DND-41 (cell line): ENCODE measurements around the gene IFNL2.
"Not testable (repeated sequence)": the region's sequence is repeated elsewhere in the genome, so short reads cannot be mapped to it uniquely, and the experiment has no call there.

Experiments used
- ATAC-seq: fragments of 200-7000 bp; cut with Tn5 transposase; 3 replicates; pipeline ENCODE4 v1.9.1; 2021; ENCODE audit warnings: low read depth; ENCODE audit not compliant: insufficient read depth
- DNase-seq: peaks from one replicate; pipeline ENCODE4 v3.0.0-alpha.2; 2020
- H2AFZ ChIP-seq: 2 replicates; pipeline ENCODE4 v1.6.0; 2012; ENCODE audit warnings: low read depth, low read length
- H3K27ac ChIP-seq: 2 replicates; pipeline ENCODE4 v1.5.1; 2012; ENCODE audit warnings: low read length, inconsistent platforms
- H3K27me3 ChIP-seq: fragments of 200-600 bp; sonication (generic); 2 replicates; pipeline ENCODE4 v1.6.0; 2012; ENCODE audit warnings: low read length, mild to moderate bottlenecking, inconsistent platforms; ENCODE audit not compliant: insufficient read depth, poor library complexity
- H3K36me3 ChIP-seq: 2 replicates; pipeline ENCODE4 v1.5.1; 2012; ENCODE audit warnings: low read length, inconsistent platforms; ENCODE audit not compliant: insufficient read depth
- H3K4me1 ChIP-seq: 2 replicates; pipeline ENCODE4 v1.5.1; 2012; ENCODE audit warnings: mild to moderate bottlenecking, low read length; ENCODE audit not compliant: insufficient read depth
- H3K4me2 ChIP-seq: 2 replicates; pipeline ENCODE4 v1.6.0; 2012; ENCODE audit warnings: mild to moderate bottlenecking, moderate library complexity, low read length, inconsistent platforms; ENCODE audit not compliant: insufficient read depth
- H3K4me3 ChIP-seq, 2 experiments: fragments of 200-600 bp in 1 of 2; shearing (Covaris generic) in 1 of 2; 2 replicates each; pipeline ENCODE4 v1.5.1; 2012 to 2016; ENCODE audit warnings: inconsistent platforms in 2 of 2, low read length in 2 of 2, mild to moderate bottlenecking in 2 of 2, low read depth in 1 of 2, moderate library complexity in 1 of 2
- H3K79me2 ChIP-seq: 2 replicates; pipeline ENCODE4 v1.6.0; 2012; ENCODE audit warnings: low read length, inconsistent platforms; ENCODE audit not compliant: insufficient read depth
- H3K9ac ChIP-seq: 2 replicates; pipeline ENCODE4 v1.6.0; 2012; ENCODE audit warnings: low read depth, mild to moderate bottlenecking, inconsistent platforms, low read length, moderate library complexity
- H3K9me3 ChIP-seq: 2 replicates; pipeline ENCODE4 v1.5.1; 2012; ENCODE audit warnings: low read length, moderate library complexity, mild to moderate bottlenecking, inconsistent platforms; ENCODE audit not compliant: insufficient read depth, severe bottlenecking
- H4K20me1 ChIP-seq: 2 replicates; pipeline ENCODE4 v1.6.0; 2012; ENCODE audit warnings: low read length; ENCODE audit not compliant: insufficient read depth
- EZH2 ChIP-seq: IDR thresholded peaks from 3 replicates; pipeline ENCODE4 v1.6.1; 2012; ENCODE audit warnings: borderline replicate concordance, low read depth, mild to moderate bottlenecking, moderate library complexity, low read length, inconsistent platforms; ENCODE audit not compliant: severe bottlenecking
- TF ChIP-seq, protein P1 (sequence below): IDR thresholded peaks from 2 replicates; pipeline ENCODE4 v1.5.1; 2012; ENCODE audit warnings: borderline replicate concordance, low read length, moderate library complexity, mild to moderate bottlenecking; ENCODE audit not compliant: poor library complexity, severe bottlenecking; ENCODE audit errors: extremely low read depth

IFNL2 gene

DNA sequence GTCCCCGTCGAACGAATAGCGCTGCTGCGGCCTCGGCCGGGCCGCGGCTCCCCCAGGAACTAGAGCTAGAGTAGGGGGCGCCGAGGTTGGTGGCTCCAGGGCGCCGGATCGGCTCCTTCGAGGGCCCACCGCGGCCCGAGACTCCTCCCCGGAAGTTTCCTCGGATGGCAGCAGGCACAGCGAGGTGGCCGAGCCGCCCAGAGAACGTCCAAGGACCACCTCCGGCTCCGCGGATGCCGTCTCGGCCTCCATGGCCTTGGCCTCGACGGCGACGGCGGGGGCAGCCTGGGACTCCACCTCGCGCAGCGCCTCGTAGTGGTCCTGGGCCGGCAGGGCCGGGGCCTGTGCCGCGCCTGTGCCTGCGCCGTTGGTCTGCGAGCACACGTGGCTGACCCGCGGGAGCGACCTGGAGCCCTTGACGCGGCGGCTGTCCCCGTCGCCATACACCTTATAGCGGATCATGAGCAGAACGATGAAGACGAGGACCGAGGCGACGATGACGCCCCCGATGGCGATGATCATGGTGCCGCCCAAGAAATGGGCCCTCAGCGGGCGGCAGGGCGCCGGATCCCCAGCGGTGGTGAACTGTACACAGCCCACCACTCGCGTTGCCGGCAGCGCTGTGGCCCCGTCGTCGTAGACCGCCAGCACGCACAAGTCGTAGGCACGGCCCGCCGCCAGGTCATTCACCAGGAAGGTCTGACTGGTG is 39.8 kb downstream of the IFNL2 start:
- Histone ChIP-seq H3K9me3 (no peaks in the 10 kb centered on the region), H3K79me2 (0 out of 2 replicates have a peak, but pooled peaks cover 2% of the 10 kb centered on the region), H3K9ac (no peak overlapping the region), H3K36me3 (peaks cover 35% of the 10 kb centered on the region), H3K4me3 (no peak overlapping the region), H3K27me3 (no peaks in the 10 kb centered on the region), H4K20me1 (peaks cover 13% of the 10 kb centered on the region), H3K4me1 (no peaks in the 10 kb centered on the region), H3K4me2 (no peak overlapping the region), H2AFZ (no peak overlapping the region), H3K27ac (no peak overlapping the region)
- DNase-seq (no peak), ATAC-seq (no peak)
- TF ChIP-seq, protein P1, sequence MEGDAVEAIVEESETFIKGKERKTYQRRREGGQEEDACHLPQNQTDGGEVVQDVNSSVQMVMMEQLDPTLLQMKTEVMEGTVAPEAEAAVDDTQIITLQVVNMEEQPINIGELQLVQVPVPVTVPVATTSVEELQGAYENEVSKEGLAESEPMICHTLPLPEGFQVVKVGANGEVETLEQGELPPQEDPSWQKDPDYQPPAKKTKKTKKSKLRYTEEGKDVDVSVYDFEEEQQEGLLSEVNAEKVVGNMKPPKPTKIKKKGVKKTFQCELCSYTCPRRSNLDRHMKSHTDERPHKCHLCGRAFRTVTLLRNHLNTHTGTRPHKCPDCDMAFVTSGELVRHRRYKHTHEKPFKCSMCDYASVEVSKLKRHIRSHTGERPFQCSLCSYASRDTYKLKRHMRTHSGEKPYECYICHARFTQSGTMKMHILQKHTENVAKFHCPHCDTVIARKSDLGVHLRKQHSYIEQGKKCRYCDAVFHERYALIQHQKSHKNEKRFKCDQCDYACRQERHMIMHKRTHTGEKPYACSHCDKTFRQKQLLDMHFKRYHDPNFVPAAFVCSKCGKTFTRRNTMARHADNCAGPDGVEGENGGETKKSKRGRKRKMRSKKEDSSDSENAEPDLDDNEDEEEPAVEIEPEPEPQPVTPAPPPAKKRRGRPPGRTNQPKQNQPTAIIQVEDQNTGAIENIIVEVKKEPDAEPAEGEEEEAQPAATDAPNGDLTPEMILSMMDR, result no peak
- no peak for TF ChIP-seq EZH2

DNA sequence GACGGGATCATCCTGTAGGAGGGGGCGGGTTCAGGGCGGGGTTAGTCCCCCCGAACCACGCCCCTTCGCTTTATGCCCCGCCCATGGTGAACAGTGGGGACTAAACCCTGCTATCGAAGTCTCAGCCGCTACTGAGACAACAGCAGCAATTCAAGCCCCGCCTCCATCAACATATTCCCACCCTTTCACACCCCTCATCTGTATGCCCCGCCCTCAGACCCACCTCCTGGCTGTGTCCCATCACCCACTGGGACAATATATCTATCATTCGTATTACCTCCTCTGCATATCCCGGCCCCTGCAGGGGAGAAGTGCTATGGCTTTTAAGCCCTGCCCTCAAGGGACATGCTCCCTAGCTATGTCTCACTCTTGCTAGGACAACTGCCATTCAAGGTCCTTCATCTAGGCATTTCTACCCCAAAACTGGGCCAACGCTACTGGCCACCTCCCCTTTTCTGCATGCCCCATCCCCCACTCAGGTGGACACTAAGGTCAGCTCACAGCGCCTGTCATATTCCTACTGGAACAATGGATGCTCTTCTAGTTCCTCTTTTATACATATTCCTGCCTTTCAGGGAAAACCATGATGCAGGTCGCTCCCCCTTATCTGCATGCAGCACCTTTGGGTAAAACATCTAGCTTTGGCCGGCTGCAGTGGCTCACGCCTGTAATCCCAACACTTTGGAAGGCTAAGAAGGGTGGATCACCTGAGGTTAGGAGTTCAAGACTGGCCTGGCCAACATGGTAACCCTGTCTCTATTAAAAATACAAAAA is 40.5 kb downstream of the IFNL2 start:
- 0 out of 3 replicates have a peak, but pooled peaks have one; percentile 27 for ATAC-seq
- H3K27ac ChIP-seq, result no peak overlapping the region
- no peaks in the 10 kb centered on the region for H3K27me3 ChIP-seq
- no peaks in the 10 kb centered on the region for H3K9me3 ChIP-seq
- no peak overlapping the region for H3K4me2 ChIP-seq
- TF ChIP-seq, protein P1, result no peak
- no peak for TF ChIP-seq EZH2
- no peaks in the 10 kb centered on the region for H3K4me1 ChIP-seq
- H3K4me3 ChIP-seq, result no peak overlapping the region
- H4K20me1 ChIP-seq, result peaks cover 13% of the 10 kb centered on the region
- no peak for DNase-seq
- H2AFZ ChIP-seq, result no peak overlapping the region
- no peak overlapping the region for H3K9ac ChIP-seq
- H3K79me2 ChIP-seq, result 0 out of 2 replicates have a peak, but pooled peaks cover 2% of the 10 kb centered on the region
- H3K36me3 ChIP-seq, result peaks cover 42% of the 10 kb centered on the region

DNA sequence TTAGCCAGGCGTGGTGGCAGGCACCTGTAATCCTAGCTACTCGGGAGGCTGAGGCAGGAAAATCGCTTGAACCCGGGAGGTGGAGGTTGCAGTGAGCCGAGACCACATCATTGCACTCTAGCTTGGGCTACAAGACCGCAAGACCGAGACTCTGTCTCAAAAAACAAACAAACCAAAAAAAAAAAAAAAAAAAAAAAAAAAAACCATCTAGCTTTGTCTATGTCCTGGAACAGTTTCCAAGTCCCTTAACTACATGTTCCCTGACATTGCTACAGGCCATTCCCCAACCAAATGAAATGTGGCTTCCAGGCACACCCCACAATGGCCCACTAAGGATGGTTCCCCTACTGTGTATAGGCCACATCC is 41.1 kb downstream of the IFNL2 start:
- Histone ChIP-seq H4K20me1 (peaks cover 13% of the 10 kb centered on the region), H3K36me3 (peaks cover 48% of the 10 kb centered on the region)
- H3K4me3 ChIP-seq, H2AFZ ChIP-seq, H3K79me2 ChIP-seq, DNase-seq, H3K4me2 ChIP-seq, ATAC-seq, H3K9ac ChIP-seq, H3K27me3 ChIP-seq, H3K4me1 ChIP-seq, H3K27ac ChIP-seq, H3K9me3 ChIP-seq: not testable (repeated sequence)

DNA sequence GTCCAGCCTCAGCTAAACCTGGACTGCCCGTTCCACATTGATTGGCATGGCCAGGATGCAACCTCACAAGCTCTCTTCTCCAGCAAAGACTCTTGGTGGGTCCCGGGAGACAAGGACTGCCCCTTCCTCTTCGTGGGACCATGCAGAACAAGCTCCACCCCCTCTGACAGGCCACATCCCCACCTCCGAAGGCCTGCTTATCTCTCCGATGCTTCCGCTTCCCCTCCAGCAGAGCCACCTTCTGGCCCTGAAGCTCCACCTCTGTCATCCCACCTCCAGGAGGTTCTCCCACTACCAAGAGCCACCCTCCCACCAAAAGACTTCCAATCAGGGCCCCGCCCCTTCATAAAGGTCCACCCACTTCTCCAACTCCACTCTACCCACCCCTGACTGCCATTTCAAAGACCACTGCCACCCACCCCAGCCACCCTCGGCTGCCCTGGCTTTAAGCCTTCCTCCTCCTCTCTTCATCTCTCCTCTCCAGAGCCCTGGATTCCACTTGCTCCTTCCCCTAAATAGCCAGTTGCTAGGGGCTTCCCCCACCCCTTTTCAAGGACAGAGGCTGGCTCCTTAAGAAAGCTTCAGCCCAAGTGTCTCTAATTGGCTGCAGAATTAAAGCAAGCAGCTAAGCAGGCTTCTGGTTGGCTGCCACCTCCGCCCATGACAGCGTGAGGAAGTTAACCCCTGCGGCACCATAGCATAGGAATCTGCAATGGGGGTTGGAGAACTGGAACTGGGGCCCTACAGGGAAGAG is 42.5 kb downstream of the IFNL2 start:
- H4K20me1 ChIP-seq, result peaks cover 13% of the 10 kb centered on the region
- no peak overlapping the region for H2AFZ ChIP-seq
- H3K4me3 ChIP-seq, result no peak overlapping the region
- H3K4me1 ChIP-seq, result no peaks in the 10 kb centered on the region
- H3K9ac ChIP-seq, result no peak overlapping the region
- H3K36me3 ChIP-seq, result peaks cover 60% of the 10 kb centered on the region
- no peak overlapping the region for H3K27ac ChIP-seq
- TF ChIP-seq EZH2, result no peak
- TF ChIP-seq, protein P1, result no peak
- no peaks in the 10 kb centered on the region for H3K9me3 ChIP-seq
- 0 out of 2 replicates have a peak, but pooled peaks cover 2% of the 10 kb centered on the region for H3K79me2 ChIP-seq
- no peak for ATAC-seq
- no peak for DNase-seq
- H3K27me3 ChIP-seq, result no peaks in the 10 kb centered on the region
- no peak overlapping the region for H3K4me2 ChIP-seq
